ENCODE measurements around the gene CHST15. TPM values are rescaled to one million over a fixed set of nuclear protein-coding genes. Genes with fewer than 3 reads are reported as not detected.

CHST15 gene
- total and polyA plus RNA-seq, 12 donors = 5.2 to 54.5 (median 29.2) TPM

GRCh38 chr10:124079864-124080263, 13.5 kb downstream of the CHST15 start:
- Histone ChIP-seq H3K27me3 (no peaks in the 10 kb centered on the region), H3K4me1 (replicated peaks in 1 of 2) (peaks cover 6 to 53% of the 10 kb centered on the region in 2 donors), H3K27ac (peak overlapping the region in 1 of 5 donors; percentile 25), H3K36me3 (replicated peaks in 1 of 2) (no peaks in the 10 kb centered on the region), H3K4me3 (no peak overlapping the region), H3K9me3 (replicated peaks in 1 of 3) (no peaks in the 10 kb centered on the region)
- TF ChIP-seq CTCF (IDR thresholded peaks at IDR 0.05) (no peak), POLR2A (IDR thresholded peaks at IDR 0.05) (no peak)
- 78 to 83% (median 81%) methylated on average over 9 of the region's 9 CpGs for WGBS, 4 donors
- DNase-seq = no peak
- intact Hi-C loops (cut with DNase I) = no loop called here

GRCh38 chr10:124078714-124079113, 14.7 kb downstream of the CHST15 start:
- H3K36me3 ChIP-seq (replicated peaks in 1 of 2) = no peaks in the 10 kb centered on the region
- no peaks in the 10 kb centered on the region for H3K9me3 ChIP-seq (replicated peaks in 1 of 3)
- no peak overlapping the region for H3K4me3 ChIP-seq
- H3K27ac ChIP-seq = no peak overlapping the region
- no peak for DNase-seq
- H3K27me3 ChIP-seq = no peaks in the 10 kb centered on the region
- intact Hi-C loops (cut with DNase I) = no loop called here
- TF ChIP-seq POLR2A (IDR thresholded peaks at IDR 0.05) (no peak), CTCF (IDR thresholded peaks at IDR 0.05) (no peak)
- peaks cover 6 to 62% of the 10 kb centered on the region in 2 donors for H3K4me1 ChIP-seq (replicated peaks in 1 of 2)

- Histone ChIP-seq H3K27ac (no peak overlapping the region), H3K4me1 (replicated peaks in 1 of 2) (peaks cover 6 to 62% of the 10 kb centered on the region in 2 donors), H3K4me3 (no peak overlapping the region), H3K9me3 (replicated peaks in 1 of 3) (no peaks in the 10 kb centered on the region), H3K27me3 (no peaks in the 10 kb centered on the region), H3K36me3 (replicated peaks in 1 of 2) (no peaks in the 10 kb centered on the region)
- intact Hi-C loops (cut with DNase I) = no loop called here
- no peak for TF ChIP-seq CTCF (IDR thresholded peaks at IDR 0.05)
- no peak for TF ChIP-seq POLR2A (IDR thresholded peaks at IDR 0.05)
- WGBS, 4 donors = 75 to 83% (median 82%) methylated on average over 4 of the region's 4 CpGs
- no peak for DNase-seq
These were observed 15.4 kb downstream of the CHST15 start for GRCh38 chr10:124078028-124078427.

- no peaks in the 10 kb centered on the region for H3K9me3 ChIP-seq (replicated peaks in 1 of 3)
- 78 to 88% (median 85%) methylated on average over 12 of the region's 12 CpGs for WGBS, 4 donors
- H3K4me1 ChIP-seq (replicated peaks in 1 of 2) = peaks cover 6 to 62% of the 10 kb centered on the region in 2 donors
- no peak overlapping the region for H3K4me3 ChIP-seq
- DNase-seq = no peak
- no peaks in the 10 kb centered on the region for H3K27me3 ChIP-seq
- no peaks in the 10 kb centered on the region for H3K36me3 ChIP-seq (replicated peaks in 1 of 2)
- TF ChIP-seq CTCF (IDR thresholded peaks at IDR 0.05) (no peak), POLR2A (IDR thresholded peaks at IDR 0.05) (no peak)
- intact Hi-C loops (cut with DNase I) = no loop called here
- peak overlapping the region in 1 of 5 donors; percentile 4 for H3K27ac ChIP-seq
These were observed 16.0 kb downstream of the CHST15 start for GRCh38 chr10:124077208-124077993.

All from adrenal gland (tissue), 12 donors.